H9 (cell line): Measurements from ENCODE around the gene HADH. TPM values are rescaled to one million over a fixed set of nuclear protein-coding genes. Genes with fewer than 3 reads are reported as not detected.

ENCODE experiments used
- DNase-seq: peaks from one replicate; pipeline ENCODE4 v3.0.0-alpha.2; 2017
- H2AFZ ChIP-seq: one replicate; pipeline ENCODE4 v1.6.1; 2013; ENCODE audit warnings: mild to moderate bottlenecking, low read length, control low read depth, moderate library complexity
- H2AK5ac ChIP-seq: 2 replicates; pipeline ENCODE4 v1.6.1; 2013; ENCODE audit warnings: low read length, control low read depth, mixed read lengths; ENCODE audit not compliant: insufficient read length
- H2BK120ac ChIP-seq: one replicate; pipeline ENCODE4 v1.6.1; 2013; ENCODE audit warnings: low read depth, mild to moderate bottlenecking, low read length, control low read depth, inconsistent platforms; ENCODE audit not compliant: poor library complexity, severe bottlenecking
- H2BK12ac ChIP-seq: 2 replicates; pipeline ENCODE4 v1.6.1; 2013; ENCODE audit warnings: low read length, control low read depth, mixed read lengths, low read depth; ENCODE audit not compliant: insufficient read length
- H2BK15ac ChIP-seq: 2 replicates; pipeline ENCODE4 v1.6.1; 2013; ENCODE audit warnings: low read depth, low read length, control low read depth
- H2BK20ac ChIP-seq: one replicate; pipeline ENCODE4 v1.6.1; 2013; ENCODE audit warnings: low read depth, mild to moderate bottlenecking, low read length, control low read depth, inconsistent platforms; ENCODE audit not compliant: poor library complexity, severe bottlenecking
- H2BK5ac ChIP-seq: 2 replicates; pipeline ENCODE4 v1.6.1; 2013; ENCODE audit warnings: low read length, control low read depth, mixed read lengths; ENCODE audit not compliant: insufficient read length
- H3K14ac ChIP-seq: 2 replicates; pipeline ENCODE4 v1.6.1; 2013; ENCODE audit warnings: low read length, control low read depth; ENCODE audit not compliant: insufficient read depth
- H3K18ac ChIP-seq: 2 replicates; pipeline ENCODE4 v1.6.1; 2013; ENCODE audit warnings: low read depth, mild to moderate bottlenecking, mixed read lengths, low read length, control low read depth; ENCODE audit not compliant: insufficient read length
- H3K23ac ChIP-seq: 2 replicates; pipeline ENCODE4 v1.6.1; 2013; ENCODE audit warnings: low read length, control low read depth, mixed read lengths, low read depth; ENCODE audit not compliant: insufficient read length
- H3K23me2 ChIP-seq: 2 replicates; pipeline ENCODE4 v1.6.1; 2013; ENCODE audit warnings: low read depth, mild to moderate bottlenecking, mixed read lengths, low read length, control low read depth; ENCODE audit not compliant: insufficient read length, poor library complexity, severe bottlenecking
- H3K27ac ChIP-seq: 2 replicates; pipeline ENCODE4 v1.5.1; 2013; ENCODE audit warnings: low read length, control low read depth, mixed read lengths, low read depth; ENCODE audit not compliant: insufficient read length
- H3K27me3 ChIP-seq: 2 replicates; pipeline ENCODE4 v1.6.1; 2013; ENCODE audit warnings: low read length, control low read depth, inconsistent platforms; ENCODE audit not compliant: insufficient read depth
- H3K4ac ChIP-seq: 2 replicates; pipeline ENCODE4 v1.6.1; 2013; ENCODE audit warnings: low read depth, mild to moderate bottlenecking, control low read depth, inconsistent platforms, low read length, moderate library complexity
- H3K4me1 ChIP-seq: 2 replicates; pipeline ENCODE4 v1.6.1; 2013; ENCODE audit warnings: low read length, control low read depth, inconsistent platforms; ENCODE audit not compliant: insufficient read depth
- H3K4me2 ChIP-seq: 2 replicates; pipeline ENCODE4 v1.6.1; 2013; ENCODE audit warnings: low read length, control low read depth, mixed read lengths; ENCODE audit not compliant: insufficient read length, insufficient read depth
- H3K56ac ChIP-seq: 2 replicates; pipeline ENCODE4 v1.6.1; 2013; ENCODE audit warnings: low read depth, mild to moderate bottlenecking, mixed read lengths, low read length, control low read depth; ENCODE audit not compliant: insufficient read length
- H3K79me1 ChIP-seq: 2 replicates; pipeline ENCODE4 v1.6.1; 2013; ENCODE audit warnings: low read depth, mild to moderate bottlenecking, moderate library complexity, low read length, control low read depth, inconsistent platforms; ENCODE audit not compliant: insufficient read depth, poor library complexity, severe bottlenecking
- H3K79me2 ChIP-seq: 2 replicates; pipeline ENCODE4 v1.6.1; 2013; ENCODE audit warnings: low read length, control low read depth, inconsistent platforms; ENCODE audit not compliant: insufficient read depth
- H3K9ac ChIP-seq: 2 replicates; pipeline ENCODE4 v1.6.1; 2013; ENCODE audit warnings: low read length, control low read depth, mixed read lengths; ENCODE audit not compliant: insufficient read length; ENCODE audit errors: extremely low read depth
- H3K9me3 ChIP-seq: one replicate; pipeline ENCODE4 v1.6.1; 2013; ENCODE audit warnings: low read depth, low read length, inconsistent platforms; ENCODE audit not compliant: control insufficient read depth
- H3T11ph ChIP-seq: one replicate; pipeline ENCODE4 v1.6.1; 2013; ENCODE audit warnings: mild to moderate bottlenecking, low read length, control low read depth, inconsistent platforms
- H4K20me1 ChIP-seq: one replicate; pipeline ENCODE4 v1.6.1; 2013; ENCODE audit not compliant: control insufficient read depth, insufficient read length, insufficient read depth
- H4K5ac ChIP-seq: 2 replicates; pipeline ENCODE4 v1.6.1; 2013; ENCODE audit warnings: low read depth, mild to moderate bottlenecking, mixed read lengths, low read length, control low read depth; ENCODE audit not compliant: insufficient read length
- H4K8ac ChIP-seq: replicated peaks from 2 replicates; pipeline ENCODE4 v1.6.1; 2013; ENCODE audit warnings: low read length, control low read depth, mixed read lengths, low read depth; ENCODE audit not compliant: insufficient read length
- H4K91ac ChIP-seq: 2 replicates; pipeline ENCODE4 v1.6.1; 2013; ENCODE audit warnings: low read depth, mild to moderate bottlenecking, moderate library complexity, mixed read lengths, low read length, control low read depth; ENCODE audit not compliant: insufficient read length
- H3K27ac Mint-ChIP-seq, 3 experiments: 2 replicates in 2 of 3; 3 replicates in 1 of 3; pipeline ENCODE4 v1.8.0; 2020 to 2021; ENCODE audit warnings: mixed read lengths in 3 of 3, mild to moderate bottlenecking in 1 of 3, moderate library complexity in 1 of 3
- H3K27me3 Mint-ChIP-seq: 2 replicates; pipeline ENCODE4 v1.8.0; 2021; ENCODE audit warnings: low read depth, mild to moderate bottlenecking, moderate library complexity, mixed read lengths
- H3K36me3 Mint-ChIP-seq, 3 experiments: 2 replicates in 2 of 3; 3 replicates in 1 of 3; pipeline ENCODE4 v1.8.0; 2020 to 2021; ENCODE audit warnings: low read depth in 3 of 3, mixed read lengths in 3 of 3; ENCODE audit not compliant: insufficient read depth in 1 of 3
- H3K4me1 Mint-ChIP-seq, 2 experiments: 2 replicates each; pipeline ENCODE4 v1.8.0; 2020; ENCODE audit warnings: mixed read lengths in 2 of 2
- H3K4me3 Mint-ChIP-seq, 2 experiments: 2 replicates in 1 of 2; 3 replicates in 1 of 2; pipeline ENCODE4 v1.8.0; 2020 to 2021; ENCODE audit warnings: mild to moderate bottlenecking in 2 of 2, mixed read lengths in 2 of 2, moderate library complexity in 1 of 2
- H3K9me3 Mint-ChIP-seq, 2 experiments: 2 replicates in 1 of 2; 3 replicates in 1 of 2; pipeline ENCODE4 v1.8.0; 2020; ENCODE audit warnings: mild to moderate bottlenecking in 2 of 2, mixed read lengths in 2 of 2, moderate library complexity in 1 of 2
- CTCF ChIP-seq: fragments of 200-600 bp; sonication (generic); conservative IDR thresholded peaks from 3 replicates; pipeline ENCODE4 v1.8.0; 2021; ENCODE audit warnings: antibody characterized with exemption, mild to moderate bottlenecking
- WGBS: extraction: QIAGEN DNeasy Blood & Tissue Kit; methylation state at CpG from one replicate; pipeline ENCODE4 v1.1.7; 2013; ENCODE audit warnings: missing lambda C conversion rate, low lambda C conversion rate, mixed read lengths; ENCODE audit not compliant: insufficient read length; ENCODE audit errors: extremely low coverage; 5-methylcytosine and 5-hydroxymethylcytosine counted together
- total RNA-seq: library from RNA; stranded (reverse); gene quantifications from 2 replicates; pipeline ENCODE4 v1.2.1, GENCODE V29; 2021

The HADH gene
- total RNA-seq, 1 experiment from 2014 or later = 44.4 TPM

GRCh38 chr4:108048157-108048556 lies 58.5 kb downstream of the HADH start:
- Mint-ChIP-seq H3K27me3 (peaks cover 42% of the 10 kb centered on the region), H3K27ac (no peak overlapping the region), H3K36me3 (no peaks in the 10 kb centered on the region; a peak in 1 of 7 replicates), H3K4me1 (peaks cover 15 to 16% of the 10 kb centered on the region in 2 experiments), H3K4me3 (no peak overlapping the region), H3K9me3 (no peaks in the 10 kb centered on the region)
- Histone ChIP-seq H2BK20ac (no peak overlapping the region), H3K79me2 (no peaks in the 10 kb centered on the region), H3K4me1 (peaks cover 3% of the 10 kb centered on the region; the same call in 1 of the 2 replicates), H4K91ac (no peak overlapping the region), H3K23me2 (no peaks in the 10 kb centered on the region), H4K20me1 (no peaks in the 10 kb centered on the region), H3K4ac (no peak overlapping the region), H3K14ac (no peak overlapping the region), H2BK12ac (no peak overlapping the region), H3K9me3 (no peaks in the 10 kb centered on the region), H2AK5ac (no peak overlapping the region), H2BK5ac (no peak overlapping the region), H3K56ac (no peak overlapping the region), H3K9ac (no peak overlapping the region), H3K27ac (no peak overlapping the region), H2BK120ac (no peak overlapping the region), H3K18ac (no peak overlapping the region), H3K27me3 (no peaks in the 10 kb centered on the region), H3T11ph (no peak overlapping the region), H2BK15ac (no peak overlapping the region), H3K4me2 (no peak overlapping the region), H2AFZ (no peak overlapping the region), H3K79me1 (no peaks in the 10 kb centered on the region), H3K23ac (no peak overlapping the region), H4K8ac (no peak overlapping the region), H4K5ac (no peak overlapping the region)
- WGBS = no CpG with 5 or more reads among the region's 6 CpGs
- no peak for DNase-seq
- no peak for TF ChIP-seq CTCF
